ENCODE measurements around the gene MMP23B. TPM values are rescaled to one million over a fixed set of nuclear protein-coding genes. Genes with fewer than 3 reads are reported as not detected.

The MMP23B gene
- total RNA-seq, 1 experiment from 2014 or later: 4.9 TPM

DNA sequence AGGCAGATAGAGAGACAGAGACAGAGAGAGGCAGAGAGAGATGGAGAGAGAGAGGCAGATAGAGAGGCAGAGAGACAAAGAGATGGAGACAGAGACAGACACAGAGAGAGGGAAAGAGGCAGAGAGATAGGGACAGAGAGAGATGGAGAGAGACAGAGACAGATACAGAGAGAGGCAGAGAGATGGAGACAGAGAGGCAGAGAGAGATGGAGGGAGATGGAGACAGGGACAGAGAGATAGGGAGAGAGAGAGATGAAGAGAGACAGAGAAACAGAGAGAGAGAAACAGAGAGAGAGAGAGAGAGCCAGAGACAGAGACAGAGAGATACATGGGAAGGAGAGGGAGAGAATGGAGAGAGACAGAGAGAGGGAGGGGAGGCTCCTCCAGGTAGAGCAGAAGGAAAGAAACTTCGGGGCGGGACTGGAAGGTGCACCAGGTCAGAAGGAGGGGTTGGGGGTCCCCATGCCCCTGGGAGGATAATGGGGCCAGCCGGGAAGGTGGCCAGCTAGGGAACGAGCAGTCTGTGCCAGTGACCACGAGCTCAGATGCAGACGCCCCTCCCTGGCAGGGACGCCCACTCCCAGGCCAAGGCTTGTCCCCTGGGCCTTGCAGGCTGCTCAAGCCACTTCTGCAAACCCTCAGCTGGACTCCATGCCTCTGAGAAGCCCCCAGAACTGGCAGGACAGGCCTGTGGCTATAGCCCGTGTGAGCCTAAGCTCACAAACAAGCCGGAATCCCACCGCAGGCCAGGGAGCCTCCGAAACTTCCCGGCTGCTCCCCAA lies 35.3 kb upstream of the MMP23B start:
- Histone ChIP-seq H2AFZ (no peak overlapping the region), H3K36me3 (ENCODE audit: low read depth) (no peaks in the 10 kb centered on the region), H3K9me3 (ENCODE audit: insufficient read depth, low read depth) (no peaks in the 10 kb centered on the region), H3K4me2 (no peak overlapping the region), H3K9me2 (ENCODE audit: insufficient read depth) (no peaks in the 10 kb centered on the region), H3K27ac (no peak overlapping the region), H3K79me2 (ENCODE audit: low read depth) (no peaks in the 10 kb centered on the region), H3F3A (ENCODE audit: insufficient read depth, low read depth) (no peaks in the 10 kb centered on the region), H3K4me1 (replicated peaks; ENCODE audit: insufficient read depth) (no peaks in the 10 kb centered on the region), H3K27me3 (ENCODE audit: insufficient read depth, low read depth) (peaks cover 18% of the 10 kb centered on the region; the same call in 1 of the 2 replicates), H3K4me3 (no peak overlapping the region), H4K20me1 (ENCODE audit: insufficient read depth) (no peaks in the 10 kb centered on the region)
- ChIA-PET CTCF (no interaction called here), POLR2A (ENCODE audit: unreplicated experiment) (no interaction called here)
- BruUV-seq (replicated peaks): no TSS peak
- no peak for DNase-seq
- intact Hi-C loops (cut with micrococcal nuclease; ENCODE audit: unreplicated experiment): no loop called here
- TF ChIP-seq, protein P1, sequence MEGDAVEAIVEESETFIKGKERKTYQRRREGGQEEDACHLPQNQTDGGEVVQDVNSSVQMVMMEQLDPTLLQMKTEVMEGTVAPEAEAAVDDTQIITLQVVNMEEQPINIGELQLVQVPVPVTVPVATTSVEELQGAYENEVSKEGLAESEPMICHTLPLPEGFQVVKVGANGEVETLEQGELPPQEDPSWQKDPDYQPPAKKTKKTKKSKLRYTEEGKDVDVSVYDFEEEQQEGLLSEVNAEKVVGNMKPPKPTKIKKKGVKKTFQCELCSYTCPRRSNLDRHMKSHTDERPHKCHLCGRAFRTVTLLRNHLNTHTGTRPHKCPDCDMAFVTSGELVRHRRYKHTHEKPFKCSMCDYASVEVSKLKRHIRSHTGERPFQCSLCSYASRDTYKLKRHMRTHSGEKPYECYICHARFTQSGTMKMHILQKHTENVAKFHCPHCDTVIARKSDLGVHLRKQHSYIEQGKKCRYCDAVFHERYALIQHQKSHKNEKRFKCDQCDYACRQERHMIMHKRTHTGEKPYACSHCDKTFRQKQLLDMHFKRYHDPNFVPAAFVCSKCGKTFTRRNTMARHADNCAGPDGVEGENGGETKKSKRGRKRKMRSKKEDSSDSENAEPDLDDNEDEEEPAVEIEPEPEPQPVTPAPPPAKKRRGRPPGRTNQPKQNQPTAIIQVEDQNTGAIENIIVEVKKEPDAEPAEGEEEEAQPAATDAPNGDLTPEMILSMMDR (conservative IDR thresholded peaks at IDR 0.05): no peak
- TF ChIP-seq EZH2 (IDR thresholded peaks at IDR 0.05; ENCODE audit: low read depth): no peak

DNA sequence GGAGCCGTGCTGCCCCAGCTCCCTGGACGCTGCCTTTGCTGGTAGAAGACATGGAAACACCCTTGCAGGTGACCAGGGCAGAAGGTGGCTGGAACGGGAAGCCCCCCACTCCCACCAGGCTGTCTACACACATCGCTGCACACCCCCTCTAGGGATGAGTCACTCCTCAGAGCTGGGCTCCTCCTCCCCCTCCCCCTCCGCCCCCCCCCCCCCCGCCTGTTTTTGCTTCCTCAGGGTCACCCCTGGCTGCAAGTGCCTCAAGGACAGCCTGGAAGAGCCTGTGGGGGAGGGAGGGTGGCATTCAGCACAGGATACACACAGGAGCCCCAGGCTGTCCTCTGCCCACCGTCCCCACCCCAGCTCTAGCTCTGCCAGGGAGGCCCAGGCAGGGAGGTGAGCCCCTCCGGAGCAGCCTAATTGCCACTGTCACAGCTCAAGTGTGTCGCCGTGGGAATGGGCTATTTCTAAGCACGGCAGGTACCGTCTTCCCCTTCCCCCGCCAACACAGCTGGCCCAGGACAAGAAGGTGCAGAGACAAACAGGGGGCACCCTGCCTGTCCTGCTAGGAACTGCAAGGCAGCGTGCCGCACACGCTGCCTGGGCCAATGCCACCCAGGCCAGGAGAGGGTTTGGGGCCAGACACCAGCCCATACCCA lies 34.6 kb upstream of the MMP23B start:
- no peak for DNase-seq
- Histone ChIP-seq H3K27me3 (ENCODE audit: insufficient read depth, low read depth) (peaks cover 18% of the 10 kb centered on the region; the same call in 1 of the 2 replicates), H3K27ac (no peak overlapping the region), H3K9me2 (ENCODE audit: insufficient read depth) (no peaks in the 10 kb centered on the region), H3K9me3 (ENCODE audit: insufficient read depth, low read depth) (no peaks in the 10 kb centered on the region), H3K4me3 (no peak overlapping the region), H2AFZ (no peak overlapping the region), H3K79me2 (ENCODE audit: low read depth) (no peaks in the 10 kb centered on the region), H3K4me2 (no peak overlapping the region), H3F3A (ENCODE audit: insufficient read depth, low read depth) (peaks cover 7% of the 10 kb centered on the region; the same call in 1 of the 2 replicates), H3K4me1 (replicated peaks; ENCODE audit: insufficient read depth) (no peaks in the 10 kb centered on the region), H3K36me3 (ENCODE audit: low read depth) (no peaks in the 10 kb centered on the region), H4K20me1 (ENCODE audit: insufficient read depth) (no peaks in the 10 kb centered on the region)
- ChIA-PET POLR2A (ENCODE audit: unreplicated experiment) (no interaction called here), CTCF (no interaction called here)
- intact Hi-C loops (cut with micrococcal nuclease; ENCODE audit: unreplicated experiment): no loop called here
- TF ChIP-seq, protein P1 (conservative IDR thresholded peaks at IDR 0.05): no peak; the same call in 1 of the 2 replicates
- no peak for TF ChIP-seq EZH2 (IDR thresholded peaks at IDR 0.05; ENCODE audit: low read depth)
- BruUV-seq (replicated peaks): no TSS peak

DNA sequence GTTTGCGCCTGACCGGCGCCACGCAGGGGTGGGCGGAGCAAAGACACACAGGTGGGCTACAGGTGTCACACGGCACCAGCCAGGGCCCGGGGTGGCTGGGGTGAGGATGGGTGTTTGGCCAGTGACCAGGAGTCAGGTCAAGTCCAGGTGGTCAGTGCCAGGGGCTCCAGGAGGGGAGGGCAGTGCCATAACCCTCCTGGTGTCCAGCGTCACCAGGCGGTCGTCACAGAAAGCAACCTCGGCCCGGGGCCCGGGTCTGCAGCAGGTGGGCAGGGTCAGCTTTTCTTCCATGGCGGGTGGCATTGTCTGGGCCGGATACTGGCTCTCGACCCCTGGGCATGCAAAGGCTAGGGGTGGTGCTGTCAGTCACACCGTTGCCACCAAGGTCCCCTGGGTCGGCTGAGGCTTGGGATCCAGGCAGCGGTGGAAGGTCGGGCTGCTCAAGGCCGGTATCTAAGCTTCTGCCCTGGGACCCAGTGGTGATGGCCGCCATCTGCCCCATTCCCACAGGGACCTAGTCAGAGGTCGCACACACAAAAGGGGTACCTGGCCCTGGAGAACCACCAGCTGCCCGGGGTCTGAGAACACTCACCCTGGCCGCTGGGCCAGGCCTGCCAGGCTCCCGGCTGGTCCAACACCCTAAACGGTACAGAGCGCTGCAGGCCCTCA lies 33.8 kb upstream of the MMP23B start:
- no peak for DNase-seq
- no peaks in the 10 kb centered on the region for H3K9me2 ChIP-seq (ENCODE audit: insufficient read depth)
- peaks cover 11% of the 10 kb centered on the region; the same call in 1 of the 2 replicates for H3F3A ChIP-seq (ENCODE audit: insufficient read depth, low read depth)
- no TSS peak for BruUV-seq (replicated peaks)
- H2AFZ ChIP-seq: no peak overlapping the region
- H3K4me3 ChIP-seq: no peak overlapping the region
- TF ChIP-seq, protein P1 (conservative IDR thresholded peaks at IDR 0.05): no peak; the same call in 1 of the 2 replicates
- TF ChIP-seq EZH2 (IDR thresholded peaks at IDR 0.05; ENCODE audit: low read depth): no peak
- H3K27me3 ChIP-seq (ENCODE audit: insufficient read depth, low read depth): peaks cover 18% of the 10 kb centered on the region; the same call in 1 of the 2 replicates
- H3K27ac ChIP-seq: no peak overlapping the region
- H3K4me1 ChIP-seq (replicated peaks; ENCODE audit: insufficient read depth): no peaks in the 10 kb centered on the region
- POLR2A ChIA-PET (ENCODE audit: unreplicated experiment): no interaction called here
- CTCF ChIA-PET: no interaction called here
- H3K36me3 ChIP-seq (ENCODE audit: low read depth): no peaks in the 10 kb centered on the region
- H4K20me1 ChIP-seq (ENCODE audit: insufficient read depth): no peaks in the 10 kb centered on the region
- intact Hi-C loops (cut with micrococcal nuclease; ENCODE audit: unreplicated experiment): no loop called here
- no peak overlapping the region for H3K4me2 ChIP-seq
- no peaks in the 10 kb centered on the region for H3K9me3 ChIP-seq (ENCODE audit: insufficient read depth, low read depth)
- no peaks in the 10 kb centered on the region for H3K79me2 ChIP-seq (ENCODE audit: low read depth)

Data from PC-9 (cell line).